Head of caudate nucleus (tissue), 42 donors: ENCODE data around the gene JPH3.

Experiments
- DNase-seq, 42 donors: peaks; one replicate each; pipeline versions ENCODE4 v3.0.0 to v3.0.0-alpha.2; 2020 to 2021; ENCODE audit warnings: mixed read lengths in 7 of 42
- intact Hi-C: fragments of 100-400 bp; cut with DNase I; formaldehyde crosslinking; loops from one replicate; pipeline ENCODE4 v1.15.0; 2022

The JPH3 gene

DNA sequence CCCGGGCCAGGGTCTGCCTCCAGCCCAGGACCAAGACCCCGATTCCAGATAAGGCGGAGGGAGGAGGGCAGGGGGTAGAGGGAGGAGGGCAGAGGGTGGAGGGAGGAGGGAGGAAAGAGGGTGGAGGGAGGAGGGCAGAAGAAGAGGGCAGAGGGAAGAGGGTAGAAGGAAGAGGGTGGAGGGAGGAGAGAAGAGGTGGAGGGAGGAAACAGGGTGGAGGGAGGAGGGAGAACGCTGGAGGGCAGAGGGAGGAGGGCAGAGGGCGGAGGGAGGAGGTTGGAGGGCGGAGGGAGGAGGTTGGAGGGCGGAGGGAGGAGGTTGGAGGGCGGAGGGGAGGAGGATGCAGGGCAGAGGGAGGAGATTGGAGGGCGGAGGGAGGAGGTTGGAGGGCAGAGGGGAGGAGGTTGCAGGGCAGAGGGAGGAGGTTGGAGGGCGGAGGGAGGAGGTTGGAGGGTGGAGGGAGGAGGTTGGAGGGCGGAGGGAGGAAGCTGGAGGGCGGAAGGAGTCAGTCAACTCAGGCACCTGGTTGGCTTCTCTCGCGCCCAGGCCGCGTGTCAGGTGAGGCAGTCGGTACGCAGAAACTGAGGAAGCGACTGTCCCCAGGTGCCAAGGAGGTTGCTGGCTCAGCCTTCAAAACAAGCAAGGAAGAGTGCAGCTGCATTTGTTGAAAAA, 98.2 kb downstream of the JPH3 start:
- intact Hi-C loops: no loop called here
- DNase-seq: no peak

DNA sequence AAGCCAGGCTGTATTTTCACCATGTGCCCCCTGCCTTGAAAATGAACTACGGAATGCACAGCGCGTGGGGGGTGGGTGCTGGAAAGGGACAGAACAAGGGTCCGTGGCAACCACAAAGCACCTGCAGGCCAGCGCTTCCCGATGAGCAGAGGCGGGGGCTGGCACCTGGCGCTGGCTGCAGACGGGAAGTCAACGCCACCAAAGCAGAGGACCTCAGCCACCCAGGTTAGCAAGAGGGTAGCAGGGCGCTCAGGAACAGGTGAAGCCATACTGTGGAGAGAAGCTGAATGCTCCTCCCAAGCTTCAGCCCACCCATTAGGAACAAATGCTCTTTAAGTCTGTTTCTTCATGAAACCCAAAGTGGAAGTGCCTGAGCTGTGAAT, 98.8 kb downstream of the JPH3 start:
- DNase-seq: no peak
- intact Hi-C loops: no loop called here

DNA sequence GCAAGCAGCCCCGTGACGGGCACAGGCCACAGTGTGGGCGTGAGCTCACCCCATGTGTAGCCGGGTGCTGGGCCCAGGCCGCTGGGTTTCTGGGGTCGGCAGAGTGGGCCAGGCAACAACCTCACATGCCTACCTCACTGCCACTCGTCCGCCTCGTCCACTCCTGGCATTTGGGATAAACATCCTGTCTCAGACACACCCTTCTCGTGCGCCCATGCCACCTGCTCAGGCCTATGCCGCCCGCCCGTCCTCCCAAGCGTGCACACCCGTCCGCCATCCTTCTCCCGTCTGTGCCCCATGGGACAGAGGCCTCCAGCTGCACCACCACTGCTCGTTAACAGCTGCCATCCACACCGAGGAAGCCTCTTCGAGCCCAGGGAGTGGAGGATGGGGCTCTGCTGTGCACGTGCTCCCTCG, 99.2 kb downstream of the JPH3 start:
- intact Hi-C loops: no loop called here
- DNase-seq: no peak

DNA sequence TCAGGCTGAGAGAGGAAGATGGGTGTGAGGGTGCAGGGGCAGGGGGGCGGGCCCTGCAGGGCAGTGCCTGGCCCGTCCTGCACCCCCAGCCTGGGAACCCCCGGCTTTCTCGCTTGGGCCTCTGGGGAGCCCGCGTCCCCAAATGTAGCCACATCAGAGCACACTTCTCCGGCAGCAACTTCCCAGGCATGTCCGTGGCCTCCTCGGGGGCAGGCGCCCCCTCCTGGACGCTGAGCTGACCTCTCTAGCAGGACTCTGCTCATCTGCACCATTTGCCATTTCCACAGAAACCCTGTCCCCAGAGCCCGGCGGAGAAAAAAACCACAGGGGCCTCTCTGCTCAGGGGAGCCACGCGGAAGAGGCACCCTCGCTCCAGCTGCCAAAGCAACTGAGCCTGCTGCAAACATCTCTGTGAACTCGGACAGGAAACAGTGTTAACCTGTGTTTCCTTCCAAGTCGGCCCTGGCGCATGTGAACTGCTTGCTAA, 100.1 kb downstream of the JPH3 start:
- peak in 6 of 42 donors; percentile 10 to 48 (median 24) for DNase-seq
- intact Hi-C loops: no loop called here

DNA sequence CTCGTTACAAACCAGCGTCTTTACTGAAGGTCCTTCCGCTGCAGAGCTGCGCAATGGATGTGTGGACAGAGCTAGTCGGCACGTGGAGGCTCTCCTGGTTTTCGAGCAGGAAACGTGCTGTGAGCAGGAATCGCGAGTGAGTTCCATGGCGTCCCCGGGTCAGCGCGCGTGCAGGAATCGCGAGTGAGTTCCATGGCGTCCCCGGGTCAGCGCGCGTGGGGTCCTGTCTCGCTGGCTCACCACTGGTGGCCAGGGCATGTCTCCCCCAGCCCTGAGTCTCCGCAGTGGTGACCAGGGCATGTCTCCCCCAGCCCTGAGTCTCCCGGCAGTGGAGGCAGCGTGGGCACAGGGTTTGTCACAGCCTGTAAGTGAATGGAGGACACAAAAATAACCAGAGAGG, 100.8 kb downstream of the JPH3 start:
- intact Hi-C loops: no loop called here
- DNase-seq: no peak

DNA sequence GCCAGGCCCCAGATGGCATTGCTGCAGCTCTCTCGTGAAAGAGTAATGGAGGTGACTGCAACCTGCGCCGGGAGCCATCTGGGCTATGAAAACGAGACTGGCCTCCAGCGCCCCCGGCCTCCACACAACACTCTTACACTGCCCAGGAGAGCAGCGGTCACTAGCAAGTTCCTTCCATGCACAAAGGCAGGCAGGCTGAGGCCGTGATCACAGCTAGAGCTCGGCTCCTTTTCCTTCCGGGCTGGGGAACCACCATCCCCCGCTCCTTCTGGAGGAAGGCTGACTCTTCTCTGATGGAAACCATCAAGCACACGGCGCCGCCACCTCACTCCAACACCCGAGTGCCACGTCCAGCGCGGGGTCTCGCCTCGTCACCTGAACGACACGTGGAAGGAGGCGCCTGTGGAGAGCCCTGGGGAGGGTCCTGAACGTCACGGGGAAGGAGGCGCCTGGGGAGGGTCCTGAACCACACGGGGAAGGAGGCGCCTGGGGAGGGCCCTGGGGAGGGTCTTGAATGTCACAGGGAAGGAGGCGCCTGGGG, 101.6 kb downstream of the JPH3 start:
- intact Hi-C loops: no loop called here
- no peak for DNase-seq

DNA sequence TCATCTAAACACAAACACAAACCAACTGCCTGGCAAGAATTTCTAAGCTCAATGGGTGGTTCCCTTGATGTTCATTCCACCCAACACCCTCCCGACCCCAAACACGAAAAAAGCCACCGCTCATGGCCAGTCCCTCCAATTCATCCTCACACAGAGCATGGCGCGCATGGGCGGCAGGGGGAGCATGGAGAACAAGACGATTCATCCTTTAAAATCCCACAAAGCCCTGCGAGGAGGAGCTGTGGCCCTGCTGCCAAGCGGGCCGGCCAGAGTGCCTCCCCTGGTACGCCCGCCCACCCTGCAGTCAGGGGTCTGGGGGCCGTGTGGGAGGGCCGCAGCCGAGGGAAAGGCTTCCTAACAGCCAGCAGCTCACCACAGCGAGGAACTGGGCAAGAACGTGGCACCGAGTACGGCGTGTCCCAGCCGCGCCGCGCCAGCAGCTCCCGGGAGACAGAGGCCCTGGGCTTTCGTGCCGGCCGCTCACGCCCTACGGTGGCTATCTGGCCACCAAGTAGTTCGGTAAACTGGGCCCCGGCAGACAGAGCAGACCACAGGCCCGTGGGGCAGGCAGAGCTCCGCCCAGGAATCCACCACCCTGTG, 102.5 kb downstream of the JPH3 start:
- DNase-seq: peak in 22 of 42 donors; percentile 24 to 71 (median 46)
- intact Hi-C loops: no loop called here

DNA sequence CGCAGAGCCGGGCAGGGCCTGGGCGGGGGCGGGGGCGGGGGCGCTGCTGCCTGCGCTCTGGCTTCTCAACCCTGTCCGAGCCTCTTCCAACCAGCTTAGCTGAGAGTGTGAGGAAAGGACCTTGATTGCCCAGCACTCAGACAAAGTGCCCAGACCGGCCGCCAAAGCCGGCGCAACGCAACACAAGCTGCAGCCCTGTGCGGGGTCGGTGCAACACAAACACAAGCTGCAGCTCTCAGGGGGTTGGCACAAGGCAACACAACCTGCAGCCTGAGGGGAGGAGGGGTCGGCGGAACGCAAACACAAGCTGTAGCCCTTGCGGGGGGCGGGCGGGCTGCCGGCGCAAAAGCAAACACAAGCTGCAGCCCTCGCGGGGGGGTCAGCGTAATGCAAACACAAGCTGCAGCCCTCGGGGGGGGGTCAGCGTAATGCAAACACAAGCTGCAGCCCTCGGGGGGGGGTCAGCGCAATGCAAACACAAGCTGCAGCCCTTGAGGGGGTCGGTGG, 103.5 kb downstream of the JPH3 start:
- intact Hi-C loops: no loop called here
- DNase-seq: peak in 9 of 42 donors; percentile 10 to 49 (median 37)

DNA sequence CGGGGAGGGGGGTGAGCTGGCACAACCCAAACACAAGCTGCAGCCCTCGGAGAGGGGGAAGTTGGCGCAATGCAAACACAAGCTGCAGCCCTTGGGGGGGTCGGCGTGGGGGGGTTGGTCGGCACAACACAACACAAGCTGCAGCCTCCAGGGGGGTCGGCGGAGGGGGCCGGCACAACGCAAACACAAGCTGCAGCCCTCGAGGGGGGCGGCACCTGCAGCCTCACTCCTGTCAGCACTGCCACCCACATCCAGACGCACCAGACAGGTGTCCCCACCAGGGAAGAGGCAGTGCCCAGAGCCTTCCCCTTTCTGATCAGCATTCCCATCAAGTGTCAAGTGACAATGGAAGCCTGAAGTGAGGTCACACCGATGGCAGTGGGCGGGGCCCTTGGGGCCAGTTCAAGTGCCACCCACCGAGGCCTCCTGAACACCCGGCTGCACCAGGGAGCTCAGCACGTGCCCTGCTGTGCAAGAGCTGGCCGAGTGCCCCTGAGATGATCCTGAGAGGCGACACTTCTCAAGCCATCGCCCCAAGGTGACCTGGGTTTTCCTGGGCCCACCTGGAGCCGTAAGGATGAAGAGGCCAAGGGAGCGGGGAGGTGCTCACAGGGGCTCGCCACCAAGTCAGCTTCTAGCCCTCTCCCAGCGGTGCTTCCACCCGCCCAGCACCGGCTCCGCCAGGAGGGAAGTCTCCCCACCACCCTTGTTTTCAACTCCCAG, 104.1 kb downstream of the JPH3 start:
- intact Hi-C loops: no loop called here
- peak in 5 of 42 donors; percentile 10 to 37 (median 33) for DNase-seq

DNA sequence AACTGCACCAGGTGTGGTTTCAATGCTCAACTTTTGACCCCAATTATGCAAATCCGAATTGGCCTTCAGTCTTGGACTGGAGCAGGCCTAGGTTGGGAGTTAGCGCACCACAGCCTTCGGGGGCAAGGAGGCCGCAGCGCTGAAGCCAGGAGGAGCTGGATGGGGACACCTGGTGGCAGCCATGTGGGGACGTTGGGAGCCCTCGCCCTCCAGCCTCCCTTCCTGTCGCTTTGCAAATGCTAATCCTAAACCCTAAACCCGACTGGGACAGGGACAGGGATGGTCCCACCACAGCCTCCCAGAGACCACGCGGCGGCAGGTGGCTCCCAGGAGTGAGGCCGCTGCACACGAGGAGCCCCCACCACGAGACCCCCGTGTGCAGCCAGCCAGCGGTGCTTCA, 104.8 kb downstream of the JPH3 start:
- DNase-seq: no peak
- intact Hi-C loops: no loop called here

DNA sequence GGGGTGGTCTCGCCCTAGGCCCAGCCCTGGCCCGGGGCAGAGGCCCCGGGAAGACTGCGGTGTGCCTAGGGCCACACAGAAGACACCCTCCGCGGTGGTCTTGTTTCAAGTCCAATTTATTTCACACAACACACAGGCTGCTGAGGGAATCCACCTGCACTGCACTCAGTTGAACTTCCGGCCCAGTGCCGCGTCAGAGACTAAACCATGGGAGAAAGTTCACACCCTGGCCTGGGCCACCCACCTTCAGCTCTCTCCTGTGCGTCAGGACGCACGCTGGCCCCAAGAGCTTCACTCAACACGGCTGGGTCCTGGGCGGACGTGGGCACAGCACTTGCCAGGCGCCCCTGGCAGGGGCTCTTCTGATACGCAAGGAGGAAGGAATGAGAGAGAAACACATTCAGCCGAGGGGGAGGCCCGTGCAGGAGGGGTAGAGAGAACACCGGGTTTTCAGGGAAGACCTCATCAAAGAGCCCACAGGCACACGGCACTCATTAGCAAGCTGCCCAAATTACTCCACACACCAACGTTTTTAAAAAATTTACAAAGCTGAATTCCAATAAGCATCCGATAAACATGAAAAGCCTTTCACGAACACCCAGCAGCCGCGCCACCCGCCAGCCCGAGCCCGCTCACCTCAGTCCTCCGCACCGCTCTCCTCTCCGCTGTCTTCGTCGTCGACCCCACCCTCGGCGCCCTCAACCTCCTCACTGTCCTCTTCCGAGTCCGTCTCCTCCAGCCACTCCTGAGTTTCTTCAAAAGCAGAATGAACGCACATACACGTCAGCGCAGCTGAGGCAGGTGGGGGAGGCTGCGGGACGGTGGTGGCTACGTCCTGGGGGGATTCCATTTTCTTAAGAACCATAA, 105.6 kb downstream of the JPH3 start:
- DNase-seq: no peak
- intact Hi-C loops: no loop called here

DNA sequence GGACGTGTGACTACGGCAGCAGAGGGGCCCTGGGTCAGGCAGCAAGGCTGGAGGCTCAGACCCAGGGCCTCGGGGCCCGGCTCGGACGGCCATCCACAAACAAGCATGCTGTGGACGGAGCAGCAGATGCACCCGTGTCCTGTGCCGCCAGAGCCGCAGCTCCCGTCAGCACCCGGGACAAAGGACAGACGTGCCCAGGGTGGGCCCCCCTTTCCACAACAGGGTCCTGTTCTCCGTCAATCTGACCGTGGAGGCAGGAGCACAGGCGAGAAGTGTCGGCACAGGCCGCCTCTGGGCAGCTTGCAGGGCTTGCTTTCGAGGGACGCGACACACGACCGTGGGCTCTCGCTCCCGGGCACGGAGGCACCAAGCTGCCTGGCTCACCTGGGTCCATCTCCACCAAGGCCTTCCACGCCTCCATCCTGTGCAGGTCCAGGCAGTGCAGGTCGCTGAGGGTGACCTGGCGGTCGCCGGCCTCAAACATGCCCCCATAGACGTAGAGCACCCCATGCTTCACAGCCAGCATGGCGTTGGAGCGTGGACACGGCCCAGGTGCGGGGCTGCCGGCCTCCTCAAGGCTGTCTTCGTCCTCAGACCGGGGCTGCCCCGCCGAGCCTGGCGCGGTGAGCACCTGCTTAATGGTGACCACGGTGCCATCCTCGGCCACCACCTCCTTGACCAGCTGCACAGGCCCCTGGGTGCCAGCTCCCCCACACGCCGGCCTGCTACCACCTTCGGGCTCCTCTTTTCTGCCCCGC, 106.8 kb downstream of the JPH3 start:
- intact Hi-C loops: no loop called here
- no peak for DNase-seq

DNA sequence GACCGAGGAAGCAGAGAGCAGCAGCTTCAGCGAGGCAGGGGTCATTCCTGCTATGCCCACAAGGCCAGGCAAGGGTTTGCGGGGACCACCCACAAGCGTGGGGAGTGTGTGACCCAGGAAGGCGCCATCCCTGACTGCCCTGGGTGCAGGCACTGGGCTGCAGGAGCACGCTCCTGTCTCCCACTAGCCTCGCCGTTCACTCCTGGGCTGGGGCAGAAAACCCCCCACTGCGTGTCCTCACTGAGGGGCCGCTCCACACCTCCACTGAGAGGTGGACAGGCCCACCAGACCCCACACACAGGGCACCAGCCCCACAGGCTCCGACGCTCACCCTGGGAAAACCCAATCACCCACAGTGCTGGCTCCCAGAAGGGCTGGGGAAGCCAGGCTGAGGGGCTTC, 107.4 kb downstream of the JPH3 start:
- DNase-seq: no peak
- intact Hi-C loops: no loop called here

DNA sequence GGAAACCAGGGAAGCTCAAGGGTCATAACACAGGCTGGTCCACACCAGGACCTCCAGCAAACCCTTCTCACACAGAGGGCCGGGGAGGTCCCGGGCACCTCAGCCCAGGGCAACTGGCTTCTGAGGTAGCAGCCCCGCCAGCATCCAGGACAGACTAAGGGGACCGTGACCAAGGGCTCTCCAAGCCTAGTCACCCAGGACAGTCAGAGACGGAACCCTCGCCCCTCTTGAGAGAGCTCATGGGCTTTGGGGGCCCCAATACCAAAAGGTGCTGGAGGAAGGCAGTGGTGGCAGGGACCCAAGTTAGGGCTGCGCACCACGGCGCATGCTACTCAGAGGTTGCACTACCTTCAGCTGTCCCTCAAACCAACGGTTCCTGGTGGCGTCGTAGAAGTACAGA, 108.6 kb downstream of the JPH3 start:
- intact Hi-C loops: no loop called here
- no peak for DNase-seq

DNA sequence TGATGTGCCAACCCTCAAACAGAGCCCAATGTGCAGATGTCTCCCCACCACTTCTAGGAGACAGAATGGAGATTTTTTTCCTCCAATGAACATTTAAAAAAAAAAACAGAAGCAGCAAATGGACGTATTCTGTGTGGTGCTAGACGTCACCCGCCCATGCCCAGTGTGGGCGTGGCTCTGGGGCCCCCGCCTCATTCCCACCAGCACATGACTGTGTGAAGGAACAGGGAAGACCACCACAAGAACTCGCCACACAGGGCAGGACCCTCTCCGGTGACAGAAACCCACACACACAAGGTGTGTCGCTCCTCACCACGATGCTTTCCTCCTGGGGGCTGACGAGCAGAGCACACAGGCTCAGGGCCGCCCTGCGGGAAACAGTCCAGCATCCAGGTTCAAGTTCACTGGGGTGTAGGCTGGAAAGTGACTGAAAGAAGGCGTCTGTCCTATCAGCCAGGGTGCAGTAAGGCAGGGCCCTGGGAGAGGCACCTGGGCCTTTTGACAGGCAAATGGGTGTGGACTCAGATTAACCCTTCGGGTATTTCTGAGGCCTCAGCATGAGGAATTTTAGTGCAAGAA, 110.0 kb downstream of the JPH3 start:
- DNase-seq: no peak
- intact Hi-C loops: no loop called here

DNA sequence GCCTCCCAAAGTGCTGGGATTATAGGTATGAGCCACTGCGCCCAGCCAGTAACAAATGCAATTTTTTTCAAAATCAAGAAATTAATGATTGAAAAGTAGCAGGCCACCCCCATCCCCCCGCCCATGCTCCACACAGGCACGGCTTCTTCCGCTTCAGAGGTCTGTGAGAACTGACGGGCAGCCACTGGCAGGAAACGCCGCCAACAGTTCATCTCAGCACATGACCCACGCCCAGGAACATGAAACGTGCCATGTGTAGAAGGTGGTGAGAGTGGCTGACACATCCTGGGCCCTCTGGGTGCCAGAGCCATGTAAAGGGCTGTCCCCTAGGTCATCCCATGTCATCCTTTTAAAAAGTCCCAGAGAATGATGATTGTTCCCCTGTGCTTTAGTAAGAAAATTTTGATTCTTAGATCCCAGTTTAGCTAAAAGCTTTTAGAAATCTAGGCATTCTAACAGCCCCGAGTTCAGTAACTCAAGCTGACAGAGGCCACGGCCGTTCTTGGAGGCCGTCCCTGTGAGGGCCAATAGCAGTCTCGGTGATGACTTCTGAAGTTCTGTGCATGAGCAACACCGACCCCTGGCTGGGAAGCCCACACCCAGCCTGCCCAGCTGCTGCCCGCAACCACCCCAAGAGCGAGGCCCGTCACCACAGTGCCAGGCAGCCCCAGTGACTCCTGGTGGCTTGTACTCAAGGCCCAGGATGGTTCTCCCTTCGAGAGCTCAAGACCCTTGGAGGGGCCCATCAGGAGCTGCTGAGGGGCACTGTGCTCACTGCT, 111.3 kb downstream of the JPH3 start:
- no peak for DNase-seq

DNA sequence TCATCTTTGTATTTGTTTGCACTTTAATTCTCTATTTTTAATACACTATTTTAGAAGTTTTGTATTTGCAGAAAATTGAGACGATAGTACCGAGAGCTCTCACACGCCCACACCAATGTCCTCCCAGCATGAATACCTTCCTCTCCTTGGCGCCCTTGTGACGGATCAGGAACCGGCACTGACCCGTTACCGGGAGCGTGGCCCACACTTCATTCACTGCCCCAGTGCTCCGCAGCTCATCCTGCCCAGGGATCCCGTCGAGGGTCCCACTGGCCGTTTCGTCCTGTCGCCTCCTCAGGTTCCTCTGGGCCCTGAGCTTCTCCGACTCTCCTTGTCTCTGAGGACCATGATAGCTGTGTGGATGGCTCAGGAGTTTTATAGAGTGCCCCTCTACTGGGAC, 112.9 kb downstream of the JPH3 start:
- intact Hi-C loops: no loop called here
- DNase-seq: no peak

More for the DNA sequence above, 111.3 kb downstream of the JPH3 start:
- intact Hi-C loops: no loop called here
